NCI-H146 (cell line): Measurements from ENCODE around the gene CEND1.

Source experiments
- DNase-seq: peaks from one replicate; lab custom pipeline; 2025; lab: John Stamatoyannopoulos, UW

Gene CEND1

GRCh38 chr11:789943-790342 is at the start of gene CEND1:
Gene CEND1 (minus strand): TSS chr11:790090. CDS start chr11:788576, 1,514 bp downstream.
- peak; percentile 65 for DNase-seq

GRCh38 chr11:839280-839623 is 49.4 kb upstream of the CEND1 start:
- DNase-seq = no peak

GRCh38 chr11:838441-839279 is 48.8 kb upstream of the CEND1 start:
- no peak for DNase-seq

- no peak for DNase-seq
Observed at GRCh38 chr11:837990-838307, 48.1 kb upstream of the CEND1 start.

GRCh38 chr11:837189-837989 is 47.5 kb upstream of the CEND1 start:
- DNase-seq = no peak

- DNase-seq = no peak
Observed at GRCh38 chr11:836700-837099, 46.8 kb upstream of the CEND1 start.

- no peak for DNase-seq
Observed at GRCh38 chr11:836274-836673, 46.4 kb upstream of the CEND1 start.

GRCh38 chr11:834371-835316 is 44.8 kb upstream of the CEND1 start:
- no peak for DNase-seq

- no peak for DNase-seq
Observed at GRCh38 chr11:833849-834311, 44.0 kb upstream of the CEND1 start.

GRCh38 chr11:833114-833791 is 43.4 kb upstream of the CEND1 start:
- peak; percentile 40 for DNase-seq

- DNase-seq = peak; percentile 58
Observed at GRCh38 chr11:832529-833113, 42.7 kb upstream of the CEND1 start, which contains the start of gene CD151. Gene CD151 (plus strand): TSS chr11:832952. CDS start chr11:836070, 3,118 bp downstream.

GRCh38 chr11:831961-832528 is 42.2 kb upstream of the CEND1 start:
- DNase-seq = no peak

- peak; percentile 46 for DNase-seq
Observed at GRCh38 chr11:831118-831864, 41.4 kb upstream of the CEND1 start.

- DNase-seq = peak; percentile 86
Observed at GRCh38 chr11:830295-831117, 40.6 kb upstream of the CEND1 start.

GRCh38 chr11:829847-830294 is 40.0 kb upstream of the CEND1 start:
- peak; percentile 48 for DNase-seq

- no peak for DNase-seq
Observed at GRCh38 chr11:829176-829846, 39.4 kb upstream of the CEND1 start.

- no peak for DNase-seq
Observed at GRCh38 chr11:828506-829175, 38.8 kb upstream of the CEND1 start.

GRCh38 chr11:827897-828192 is 38.0 kb upstream of the CEND1 start, which contains the start of gene CRACR2B:
Gene CRACR2B (plus strand): TSS chr11:827919. CDS start chr11:828608, 689 bp downstream.
- no peak for DNase-seq
